Measurements from ENCODE around the gene CEP85L. TPM values are rescaled to one million over a fixed set of nuclear protein-coding genes. Genes with fewer than 3 reads are reported as not detected.
A peak's percentile ranks its signal among the peaks of the same experiment; 100 is the strongest.

Gene CEP85L
- total RNA-seq, 1 experiment from 2014 or later, result 0.88 TPM

DNA sequence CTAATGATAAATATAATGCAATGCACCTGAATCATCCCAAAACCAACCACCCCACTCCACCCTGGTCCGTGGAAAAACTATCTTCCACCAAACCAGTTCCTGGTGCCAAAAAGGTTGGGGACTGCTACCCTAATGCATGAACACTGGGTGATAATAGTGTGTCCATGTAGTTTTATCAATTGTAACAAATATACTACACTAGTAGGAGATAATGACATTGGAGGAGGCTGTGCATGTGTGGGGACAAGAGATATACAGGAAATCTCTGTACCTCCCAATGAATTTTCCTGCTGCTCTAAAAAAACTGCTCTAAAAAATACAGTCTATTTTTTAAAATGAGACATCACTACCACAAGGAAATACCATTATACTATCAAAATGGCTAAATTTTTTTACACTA lies 20.5 kb downstream of the CEP85L start:
- DNase-seq (ENCODE audit: low spot score), result no peak
- in situ Hi-C loops (cut with HindIII; ENCODE audit: low sequenced_read_pairs), result no loop called here

DNA sequence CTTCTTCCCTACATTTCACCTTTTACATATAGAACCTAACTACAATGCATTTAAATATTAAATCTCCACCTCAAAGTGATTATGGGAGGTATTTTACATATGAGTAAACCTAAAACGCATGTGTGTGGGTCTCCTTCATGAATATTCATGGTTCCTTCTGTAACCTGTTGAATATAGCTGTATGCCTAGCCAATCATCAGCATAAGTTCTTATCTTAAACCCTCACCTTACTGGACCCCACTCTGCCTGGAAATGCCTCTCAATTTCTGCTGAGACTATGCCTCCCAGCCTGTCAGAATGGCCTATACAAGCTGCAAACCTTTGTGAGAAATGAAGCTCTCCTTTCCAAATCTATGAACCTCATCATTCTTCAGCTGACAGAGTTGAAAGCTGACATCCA lies 21.3 kb downstream of the CEP85L start:
- DNase-seq (ENCODE audit: low spot score), result no peak
- in situ Hi-C loops (cut with HindIII; ENCODE audit: low sequenced_read_pairs), result no loop called here

DNA sequence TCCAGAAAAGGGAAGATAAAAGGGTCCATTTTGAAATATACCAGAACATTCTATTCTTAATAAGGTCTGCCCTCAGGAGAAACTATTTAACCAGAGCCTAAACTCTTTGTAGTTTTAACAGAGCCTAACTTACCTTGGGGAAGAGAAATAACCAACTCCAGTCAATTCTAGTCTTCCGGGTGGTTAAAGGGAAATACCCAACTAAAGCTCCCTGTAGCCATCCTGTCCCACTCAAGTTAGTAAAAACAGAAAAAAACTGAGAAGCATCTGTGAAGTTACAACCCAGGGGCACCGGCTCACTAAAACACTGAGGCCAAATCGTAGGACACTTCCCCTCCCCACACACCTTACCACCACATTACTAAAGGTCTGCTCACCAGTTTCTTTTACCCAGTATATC lies 23.7 kb downstream of the CEP85L start:
- no peak for DNase-seq (ENCODE audit: low spot score)
- in situ Hi-C loops (cut with HindIII; ENCODE audit: low sequenced_read_pairs), result no loop called here

DNA sequence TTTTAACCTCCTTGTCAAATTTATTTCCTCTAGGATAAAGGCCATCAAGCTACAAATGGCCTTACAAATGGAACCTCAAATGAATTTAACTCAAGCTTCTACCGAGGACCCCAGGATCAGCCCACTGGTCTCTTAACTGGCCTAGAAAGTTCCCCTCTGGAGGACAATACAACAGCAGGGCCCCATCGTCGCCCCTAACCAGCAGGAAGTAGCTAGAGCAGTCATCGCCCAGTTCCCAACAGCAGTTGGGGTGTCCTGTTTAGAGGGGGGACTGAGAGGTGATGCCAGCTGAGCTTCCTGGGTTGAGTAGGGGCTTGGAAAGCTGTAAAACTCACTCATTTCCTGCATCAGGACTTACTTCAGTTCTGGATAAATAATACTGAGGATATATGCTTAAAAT lies 25.6 kb downstream of the CEP85L start:
- in situ Hi-C loops (cut with HindIII; ENCODE audit: low sequenced_read_pairs), result no loop called here
- no peak for DNase-seq (ENCODE audit: low spot score)

DNA sequence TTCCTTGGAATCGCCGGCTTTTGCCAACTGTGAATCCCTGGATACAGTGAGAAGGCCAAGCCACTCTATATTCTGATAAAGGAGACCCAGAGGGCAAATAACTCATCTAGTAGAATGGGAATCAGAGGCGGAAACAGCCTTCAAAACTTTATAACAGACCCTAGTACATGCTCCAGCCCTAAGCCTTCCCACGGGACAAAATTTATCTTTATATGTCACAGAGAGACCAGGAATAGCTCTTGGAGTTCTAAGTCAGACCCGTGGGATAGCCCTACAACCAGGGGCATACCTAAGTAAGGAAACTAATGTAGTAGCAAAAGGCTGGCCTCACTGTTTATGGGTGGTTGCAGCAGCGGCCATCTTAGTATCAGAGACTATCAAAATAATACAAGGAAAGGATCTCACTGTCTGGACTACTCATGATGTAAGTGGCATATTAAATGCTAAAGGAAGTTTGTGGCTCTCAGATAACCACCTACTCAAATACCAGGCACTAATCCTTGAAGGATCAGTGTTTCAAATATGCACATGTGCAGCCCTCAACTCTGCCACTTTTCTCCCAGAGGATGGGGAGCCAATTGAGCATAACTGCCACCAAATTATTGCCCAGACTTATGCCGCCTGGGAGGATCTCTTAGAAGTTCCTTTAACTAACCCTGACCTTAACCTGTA lies 29.5 kb downstream of the CEP85L start:
- DNase-seq (ENCODE audit: low spot score), result no peak
- in situ Hi-C loops (cut with HindIII; ENCODE audit: low sequenced_read_pairs), result no loop called here

DNA sequence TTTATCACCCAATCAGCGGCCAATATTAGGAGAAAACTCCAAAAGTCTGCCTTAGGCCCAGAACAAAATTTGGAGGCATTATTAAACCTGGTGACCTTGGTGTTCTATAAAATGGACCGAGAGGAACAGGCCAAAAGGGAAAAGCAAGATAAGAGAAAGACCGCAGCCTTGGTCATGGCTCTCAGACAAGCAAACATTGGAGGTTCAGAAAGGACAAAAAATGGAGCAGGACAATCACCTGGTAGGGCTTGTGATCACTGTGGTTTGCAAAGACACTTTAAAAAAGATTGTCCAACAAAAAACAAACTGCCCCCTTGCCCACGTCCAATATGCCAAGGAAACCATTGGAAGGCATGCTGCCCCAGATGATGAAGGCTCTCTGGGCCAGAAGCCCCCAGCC lies 31.2 kb downstream of the CEP85L start:
- in situ Hi-C loops (cut with HindIII; ENCODE audit: low sequenced_read_pairs), result no loop called here
- DNase-seq (ENCODE audit: low spot score), result no peak

DNA sequence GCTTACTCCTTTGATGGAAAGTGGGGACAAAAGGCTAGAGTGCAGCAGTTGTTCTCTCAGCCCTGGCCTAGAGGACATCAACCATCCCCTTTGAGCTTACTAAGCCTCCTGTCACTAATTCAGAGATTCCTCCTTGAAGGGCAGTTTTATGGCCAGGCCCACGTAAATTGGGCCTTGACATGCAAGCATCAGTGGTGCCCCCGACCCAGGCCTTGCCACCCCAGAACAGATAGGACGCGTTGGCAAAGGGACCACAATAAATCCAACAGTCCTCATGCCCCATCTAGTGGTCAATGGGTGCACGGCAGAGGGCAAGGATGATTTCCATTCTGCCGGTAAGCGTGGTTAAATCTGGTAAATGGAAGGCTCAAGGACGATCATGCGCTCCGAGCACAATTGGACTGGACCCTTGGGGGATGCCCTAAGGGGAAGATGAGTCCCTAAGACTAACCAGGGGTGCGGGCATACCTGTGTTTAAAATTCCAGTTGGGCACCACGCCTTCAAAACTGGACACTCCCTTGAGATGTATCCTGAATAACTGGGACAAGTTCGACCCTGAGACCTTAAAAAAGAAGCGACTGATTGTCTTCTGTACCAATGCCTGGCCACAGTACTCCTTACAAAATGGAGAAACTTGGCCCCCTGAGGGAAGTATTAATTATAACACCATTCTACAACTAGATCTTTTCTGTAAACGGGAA lies 32.6 kb downstream of the CEP85L start:
- in situ Hi-C loops (cut with HindIII; ENCODE audit: low sequenced_read_pairs), result no loop called here

DNA sequence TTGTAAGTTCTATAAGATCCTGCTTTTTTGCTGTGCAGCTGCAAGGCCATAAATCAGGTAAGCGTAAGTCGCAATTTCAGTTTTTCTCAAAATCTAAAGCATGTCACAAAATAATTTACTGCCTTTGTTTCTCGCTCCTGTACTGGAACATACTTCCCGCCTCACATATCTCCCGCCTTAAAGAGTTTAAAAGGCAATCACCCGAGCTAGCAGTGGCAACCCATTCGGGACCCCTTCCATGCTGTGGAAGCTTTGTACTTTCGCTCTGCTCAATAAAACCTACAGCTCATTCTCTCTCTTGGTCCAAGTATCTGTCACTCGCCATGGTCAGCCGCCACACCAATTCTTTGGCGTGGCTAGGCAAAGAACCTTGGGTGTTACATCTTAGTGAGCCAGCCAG lies 34.0 kb downstream of the CEP85L start:
- no peak for DNase-seq (ENCODE audit: low spot score)
- in situ Hi-C loops (cut with HindIII; ENCODE audit: low sequenced_read_pairs), result no loop called here

More for the DNA sequence above, 32.6 kb downstream of the CEP85L start:
- peak; percentile 75 for DNase-seq (ENCODE audit: low spot score)

DNA sequence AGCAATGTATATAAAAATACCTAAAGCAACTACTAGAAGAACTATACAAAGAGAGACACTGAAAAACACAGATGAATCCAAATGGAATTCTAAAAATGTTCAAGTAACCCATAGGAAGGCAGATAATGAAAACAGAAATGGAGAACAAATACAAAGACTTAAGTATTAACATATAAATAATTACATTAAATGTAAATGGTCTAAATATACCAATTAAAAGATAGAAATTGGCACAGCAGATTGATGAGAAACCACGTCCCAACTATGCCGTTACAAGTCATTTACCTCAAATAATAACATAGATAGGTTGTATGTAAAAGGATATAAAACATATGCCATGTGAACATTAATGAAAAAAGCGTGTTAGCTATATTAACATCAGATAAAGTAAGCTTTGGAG lies 40.1 kb downstream of the CEP85L start:
- no peak for DNase-seq (ENCODE audit: low spot score)
- in situ Hi-C loops (cut with HindIII; ENCODE audit: low sequenced_read_pairs), result no loop called here

DNA sequence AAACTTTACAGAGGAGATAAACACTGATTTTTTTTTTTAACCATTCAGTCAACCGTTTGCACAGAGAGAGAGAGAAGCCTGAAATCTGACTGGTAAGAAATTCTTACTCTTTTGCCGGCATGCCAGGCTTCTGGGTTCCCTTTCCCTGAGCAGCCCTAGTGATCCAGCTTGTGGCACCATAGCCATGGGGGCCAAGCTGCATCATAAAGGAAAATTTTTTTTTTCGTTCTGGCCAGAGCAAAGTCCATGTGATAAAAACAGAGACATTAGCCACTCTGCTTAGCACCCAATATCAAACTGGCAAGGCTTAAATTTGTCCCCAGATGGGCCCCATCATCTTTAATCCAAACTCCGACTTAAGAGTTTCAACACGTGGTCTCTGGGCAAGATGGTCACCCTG lies 44.5 kb downstream of the CEP85L start:
- DNase-seq (ENCODE audit: low spot score), result no peak
- in situ Hi-C loops (cut with HindIII; ENCODE audit: low sequenced_read_pairs), result no loop called here

DNA sequence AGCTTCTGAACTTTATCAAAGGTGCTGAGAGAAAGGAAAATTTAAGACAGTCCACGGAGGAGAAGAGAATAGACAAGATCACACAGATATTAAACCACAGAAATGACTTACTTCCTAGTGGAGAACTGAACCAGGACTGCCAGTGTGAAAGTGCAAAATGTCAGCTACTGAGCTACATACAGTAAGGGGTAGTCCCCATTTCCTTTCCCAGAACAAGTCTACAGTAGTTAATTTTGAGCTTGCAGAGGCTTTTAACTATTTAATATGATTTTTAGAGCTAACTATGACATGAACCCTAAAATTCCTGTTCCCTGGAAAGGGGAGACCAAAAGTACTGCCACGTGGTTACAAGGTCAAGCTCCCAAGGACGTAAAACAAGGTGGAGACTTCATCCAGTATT lies 45.1 kb downstream of the CEP85L start:
- in situ Hi-C loops (cut with HindIII; ENCODE audit: low sequenced_read_pairs), result no loop called here
- DNase-seq (ENCODE audit: low spot score), result no peak

DNA sequence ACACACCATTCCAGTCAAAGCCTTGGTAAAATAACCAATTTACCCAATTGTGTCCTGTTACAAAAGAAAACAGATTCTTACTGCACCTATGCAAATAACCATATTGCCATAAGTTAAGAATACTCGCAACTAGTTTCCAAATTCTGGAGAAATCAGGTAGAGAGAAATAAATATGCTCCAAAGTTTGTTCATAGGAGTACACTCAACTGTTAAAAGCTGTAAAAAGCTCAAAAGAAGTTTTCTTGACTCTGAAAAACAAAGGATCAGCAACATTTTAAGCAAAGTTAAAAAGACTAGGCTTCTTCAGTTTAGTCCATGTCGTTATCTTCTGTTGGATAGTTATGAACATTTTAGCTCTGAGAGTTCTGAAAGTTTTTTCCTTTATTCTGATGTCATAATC lies 48.0 kb downstream of the CEP85L start:
- in situ Hi-C loops (cut with HindIII; ENCODE audit: low sequenced_read_pairs), result no loop called here
- DNase-seq (ENCODE audit: low spot score), result no peak

DNA sequence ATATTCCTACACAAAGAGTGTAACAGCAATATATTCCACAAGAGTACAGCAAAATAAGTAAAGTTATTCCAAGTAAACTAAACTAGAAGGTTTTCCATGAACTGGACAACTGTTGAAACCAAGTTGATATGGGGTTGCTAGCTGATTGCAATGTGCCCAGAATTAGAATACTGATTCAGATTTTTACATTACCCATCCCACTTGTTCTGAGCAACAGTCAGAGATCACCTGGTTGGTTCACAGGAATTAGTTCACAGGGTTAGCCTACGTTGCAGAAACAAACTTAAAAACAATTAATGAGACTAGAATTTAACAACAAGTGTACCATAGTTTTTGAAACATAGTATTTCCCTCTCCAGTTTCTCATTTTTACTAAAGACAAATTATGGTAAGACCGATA lies 49.1 kb downstream of the CEP85L start:
- in situ Hi-C loops (cut with HindIII; ENCODE audit: low sequenced_read_pairs), result no loop called here
- no peak for DNase-seq (ENCODE audit: low spot score)

DNA sequence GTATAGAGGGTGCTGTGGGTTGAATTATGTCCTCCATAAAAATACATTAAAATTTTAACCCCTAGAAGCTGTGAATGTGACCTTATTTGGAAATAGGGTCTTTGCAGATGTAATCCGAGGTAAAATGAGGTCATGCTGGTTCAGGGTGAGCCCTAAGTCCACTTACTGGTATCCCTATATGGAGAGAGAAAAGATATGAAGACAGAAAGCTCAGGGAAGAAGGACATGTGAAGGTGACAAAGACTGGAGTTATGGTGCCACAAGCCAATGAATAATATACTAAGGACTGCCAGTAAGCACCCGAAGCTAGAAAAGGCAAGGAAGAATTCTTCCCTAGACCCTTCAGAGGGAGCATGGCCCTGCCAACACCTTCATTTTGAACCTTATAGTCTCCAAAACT lies 53.1 kb downstream of the CEP85L start:
- in situ Hi-C loops (cut with HindIII; ENCODE audit: low sequenced_read_pairs), result no loop called here
- no peak for DNase-seq (ENCODE audit: low spot score)

DNA sequence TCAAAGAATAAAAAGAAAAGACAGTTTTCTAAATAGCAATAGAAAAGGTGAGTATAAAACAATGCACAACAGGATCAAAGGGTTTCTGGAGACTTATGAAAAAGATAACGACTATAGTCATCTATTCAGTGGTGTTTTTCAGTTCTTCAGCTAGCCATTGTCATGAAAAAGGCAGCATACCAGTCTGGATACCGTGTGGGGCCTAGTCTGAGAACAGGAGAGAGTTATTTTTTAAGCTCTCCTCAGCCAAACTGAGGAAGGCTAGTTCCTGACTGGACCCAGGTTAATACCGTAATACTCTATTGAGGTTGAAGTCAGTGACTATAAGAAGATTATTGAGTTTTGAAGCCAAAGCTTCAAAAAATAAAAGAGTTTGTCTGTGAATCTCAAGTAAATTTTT lies 53.8 kb downstream of the CEP85L start:
- in situ Hi-C loops (cut with HindIII; ENCODE audit: low sequenced_read_pairs), result no loop called here
- no peak for DNase-seq (ENCODE audit: low spot score)

DNA sequence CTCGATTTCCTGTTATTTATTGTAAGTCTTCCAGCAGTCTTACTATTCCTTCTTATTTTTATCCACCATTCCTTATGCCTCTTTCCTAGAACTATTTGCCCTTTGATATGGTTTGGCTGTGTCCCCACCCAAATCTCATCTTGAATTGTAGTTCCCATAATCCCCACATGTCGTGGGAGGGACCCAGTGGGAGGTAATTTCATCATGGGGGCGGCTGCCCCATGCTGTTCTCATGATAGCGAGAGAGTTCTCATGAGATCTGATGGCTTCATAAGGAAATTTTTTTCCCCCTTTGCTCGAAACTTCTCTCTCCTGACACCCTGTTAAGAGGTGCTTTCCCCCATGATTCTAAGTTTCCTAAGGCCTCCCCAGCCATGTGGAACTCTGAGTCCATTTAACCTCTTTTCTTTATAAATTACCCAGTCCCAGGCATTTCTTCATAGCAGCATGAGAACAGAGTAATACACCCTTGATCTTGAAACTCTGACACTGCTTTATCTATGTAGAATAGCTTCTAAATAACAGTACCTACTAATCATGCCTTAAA lies 54.5 kb downstream of the CEP85L start:
- in situ Hi-C loops (cut with HindIII; ENCODE audit: low sequenced_read_pairs), result no loop called here
- DNase-seq (ENCODE audit: low spot score), result no peak

DNA sequence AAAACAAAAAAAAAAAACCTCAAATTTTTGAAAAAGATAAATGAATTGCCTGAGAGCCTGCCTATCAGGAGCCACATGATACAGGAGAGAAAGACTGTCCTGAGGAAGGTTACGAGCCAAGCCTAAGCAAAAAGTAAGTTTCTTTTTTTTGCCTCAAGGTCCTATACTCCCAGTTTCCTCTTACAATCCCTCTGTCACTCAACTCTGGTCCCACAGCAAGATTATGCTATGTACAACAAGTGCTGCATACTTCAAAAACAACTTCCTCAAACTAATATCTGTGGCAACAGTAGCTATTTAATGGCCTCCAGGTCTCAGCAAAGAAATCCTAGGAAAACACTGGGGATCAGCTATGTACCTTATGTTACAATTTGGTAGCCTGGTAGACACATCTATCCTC lies 56.5 kb downstream of the CEP85L start:
- in situ Hi-C loops (cut with HindIII; ENCODE audit: low sequenced_read_pairs), result no loop called here
- no peak for DNase-seq (ENCODE audit: low spot score)

DNA sequence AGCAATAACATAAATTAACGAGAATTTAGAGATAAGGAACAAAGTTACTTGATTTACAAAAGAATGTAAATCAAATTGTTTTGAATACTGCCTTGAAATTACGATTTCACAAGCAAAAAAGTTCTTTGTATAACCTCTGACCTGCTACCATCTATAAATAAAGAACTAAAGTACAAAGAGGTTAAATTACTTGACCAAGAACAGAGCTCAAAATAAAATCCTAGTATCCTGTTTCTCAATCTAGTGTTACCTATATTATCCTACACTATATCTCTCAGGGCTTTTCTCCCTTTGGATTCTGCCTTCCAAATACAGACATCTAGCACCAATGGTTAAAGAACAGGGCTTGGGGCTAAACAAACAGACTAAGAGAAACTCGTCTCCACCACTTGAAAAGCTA lies 59.5 kb downstream of the CEP85L start:
- in situ Hi-C loops (cut with HindIII; ENCODE audit: low sequenced_read_pairs), result no loop called here
- DNase-seq (ENCODE audit: low spot score), result no peak

DNA sequence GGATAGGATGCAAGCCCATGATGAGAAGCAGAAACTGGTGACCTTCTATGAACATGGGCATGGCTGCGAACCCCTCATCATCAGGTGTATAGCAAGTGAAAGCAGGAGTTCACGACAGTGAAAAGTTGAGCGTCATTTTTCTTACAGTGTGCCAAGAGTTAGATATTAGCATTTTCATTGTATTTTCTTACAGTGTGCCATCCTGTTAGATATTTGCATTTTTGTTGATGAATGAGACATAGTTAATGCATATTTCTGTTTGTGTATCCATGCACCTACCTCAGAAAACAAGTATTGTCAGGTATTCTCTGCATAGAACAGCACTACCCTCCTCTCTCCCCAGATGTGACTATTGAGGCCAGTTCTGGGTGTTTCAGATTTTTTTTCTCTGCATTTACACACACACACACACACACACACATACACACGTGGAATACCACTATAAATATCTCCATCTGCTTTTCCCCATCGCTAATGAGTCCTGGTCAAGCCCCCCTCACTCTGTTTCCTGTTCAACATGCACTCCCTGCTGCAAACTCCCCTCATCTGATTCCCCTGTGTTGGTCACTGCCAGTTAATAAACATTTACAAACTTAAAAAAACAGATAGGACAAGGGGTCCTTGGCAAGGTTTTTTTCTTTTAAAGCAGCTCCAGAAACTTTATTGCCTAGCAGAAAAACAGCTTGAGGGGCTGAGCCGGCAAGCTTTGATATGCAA lies 61.6 kb downstream of the CEP85L start:
- no peak for DNase-seq (ENCODE audit: low spot score)
- in situ Hi-C loops (cut with HindIII; ENCODE audit: low sequenced_read_pairs), result no loop called here

DNA sequence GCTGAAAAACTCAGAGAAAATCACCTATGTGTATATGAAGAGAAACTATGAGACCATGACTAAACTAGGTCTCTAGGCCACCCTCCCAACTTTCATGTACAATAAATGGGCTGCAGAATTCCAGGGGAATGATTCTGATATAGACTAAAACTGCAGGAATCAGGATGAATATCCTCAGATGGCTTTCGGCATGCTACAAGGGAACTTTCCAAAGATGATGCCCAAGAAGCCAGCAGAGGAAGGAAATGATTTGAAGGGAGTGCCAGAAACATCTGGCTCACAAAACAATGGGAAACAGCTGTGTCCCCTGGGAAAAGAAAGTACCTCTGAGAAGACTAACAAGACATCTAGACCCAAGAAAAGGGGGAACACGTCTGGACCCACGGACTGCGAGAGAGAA lies 62.2 kb downstream of the CEP85L start:
- in situ Hi-C loops (cut with HindIII; ENCODE audit: low sequenced_read_pairs), result no loop called here
- DNase-seq (ENCODE audit: low spot score), result no peak
